GM12891 (cell line): ENCODE data around the gene CHML.

Experiments
- PAX5 ChIP-seq: IDR thresholded peaks from 2 replicates; pipeline ENCODE4 v1.6.1; 2011; ENCODE audit warnings: low read length, moderate library complexity, mild to moderate bottlenecking; ENCODE audit not compliant: insufficient read depth, severe bottlenecking
- POLR2A ChIP-seq: IDR thresholded peaks from 2 replicates; pipeline ENCODE4 v1.6.1; 2011; ENCODE audit warnings: low read depth, low read length, control low read depth
- POLR2AphosphoS5 ChIP-seq: IDR thresholded peaks from 2 replicates; pipeline ENCODE4 v1.6.1; 2011; ENCODE audit warnings: low read depth, low read length, control low read depth
- POU2F2 ChIP-seq: IDR thresholded peaks from 2 replicates; pipeline ENCODE4 v1.6.1; 2011; ENCODE audit warnings: low read depth, mild to moderate bottlenecking, control low read depth, low read length, moderate library complexity
- SPI1 ChIP-seq: IDR thresholded peaks from 2 replicates; pipeline ENCODE4 v1.6.1; 2011; ENCODE audit warnings: low read depth, low read length, control low read depth
- TAF1 ChIP-seq: IDR thresholded peaks from 2 replicates; pipeline ENCODE4 v1.6.1; 2011; ENCODE audit warnings: low read depth, low read length, control low read depth

- no peak for TF ChIP-seq POLR2AphosphoS5
- no peak for TF ChIP-seq POLR2A
- no peak for TF ChIP-seq TAF1
- TF ChIP-seq SPI1: no peak
- no peak for TF ChIP-seq POU2F2
- TF ChIP-seq PAX5: no peak
Observed at GRCh38 chr1:241679961-241680360, 39.8 kb upstream of the CHML start.
